PC-9 (cell line): ENCODE measurements around the gene FLT3.

Experiments
- EZH2 ChIP-seq: fragments of 200-600 bp; sonication (generic); IDR thresholded peaks from 2 replicates; pipeline ENCODE4 v1.8.0; 2017; ENCODE audit warnings: antibody characterized with exemption, low read depth
- TF ChIP-seq, protein P1 (sequence below): fragments of 200-600 bp; sonication (generic); conservative IDR thresholded peaks from 2 replicates; pipeline ENCODE4 v1.6.1; 2017; ENCODE audit warnings: mixed run types, antibody characterized with exemption, mild to moderate bottlenecking, moderate library complexity

DNA sequence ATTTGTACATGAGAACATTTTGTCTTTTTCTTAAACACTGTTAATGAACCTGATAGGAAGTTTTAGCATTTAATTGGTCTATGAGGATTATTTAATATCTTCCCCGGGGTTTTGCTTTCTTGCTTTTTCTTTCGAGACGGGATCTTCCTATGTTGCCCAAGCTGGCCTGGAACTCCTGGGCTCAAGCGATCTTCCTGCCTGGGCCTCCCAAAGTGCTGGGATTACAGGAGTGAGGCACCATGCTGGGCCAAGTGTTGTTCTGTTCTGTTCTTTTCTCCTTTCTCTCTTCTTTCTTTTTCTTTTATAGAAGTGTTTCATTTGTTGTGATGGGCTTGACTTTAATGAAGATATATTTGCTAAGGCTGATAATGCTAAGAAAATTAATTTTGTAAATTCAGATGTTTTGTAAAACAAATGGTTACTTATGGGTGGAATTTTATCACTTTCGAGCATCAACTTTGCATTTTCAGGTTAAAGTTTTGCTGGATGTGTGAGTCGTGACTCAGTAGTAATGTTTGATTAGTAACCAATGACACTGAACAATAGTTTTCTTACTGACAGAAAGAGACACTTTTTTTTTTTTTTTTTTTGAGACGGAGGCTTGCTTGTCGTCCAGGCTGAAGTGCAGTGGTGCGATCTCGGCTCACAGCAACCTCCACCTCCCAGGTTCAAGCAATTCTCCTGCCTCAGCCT, 40.2 kb upstream of the FLT3 start:
- TF ChIP-seq EZH2: no peak
- TF ChIP-seq, protein P1, sequence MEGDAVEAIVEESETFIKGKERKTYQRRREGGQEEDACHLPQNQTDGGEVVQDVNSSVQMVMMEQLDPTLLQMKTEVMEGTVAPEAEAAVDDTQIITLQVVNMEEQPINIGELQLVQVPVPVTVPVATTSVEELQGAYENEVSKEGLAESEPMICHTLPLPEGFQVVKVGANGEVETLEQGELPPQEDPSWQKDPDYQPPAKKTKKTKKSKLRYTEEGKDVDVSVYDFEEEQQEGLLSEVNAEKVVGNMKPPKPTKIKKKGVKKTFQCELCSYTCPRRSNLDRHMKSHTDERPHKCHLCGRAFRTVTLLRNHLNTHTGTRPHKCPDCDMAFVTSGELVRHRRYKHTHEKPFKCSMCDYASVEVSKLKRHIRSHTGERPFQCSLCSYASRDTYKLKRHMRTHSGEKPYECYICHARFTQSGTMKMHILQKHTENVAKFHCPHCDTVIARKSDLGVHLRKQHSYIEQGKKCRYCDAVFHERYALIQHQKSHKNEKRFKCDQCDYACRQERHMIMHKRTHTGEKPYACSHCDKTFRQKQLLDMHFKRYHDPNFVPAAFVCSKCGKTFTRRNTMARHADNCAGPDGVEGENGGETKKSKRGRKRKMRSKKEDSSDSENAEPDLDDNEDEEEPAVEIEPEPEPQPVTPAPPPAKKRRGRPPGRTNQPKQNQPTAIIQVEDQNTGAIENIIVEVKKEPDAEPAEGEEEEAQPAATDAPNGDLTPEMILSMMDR: no peak
